NK-92 treated with Interleukin-12 subunit alpha and Interleukin-12 subunit beta, amount 100 ng/mL, for 24 hours (cell line): ENCODE data around the gene C1orf21.

Experiments used
- DNase-seq: peaks from one replicate; lab custom pipeline; 2025; lab: John Stamatoyannopoulos, UW

C1orf21 gene

DNA sequence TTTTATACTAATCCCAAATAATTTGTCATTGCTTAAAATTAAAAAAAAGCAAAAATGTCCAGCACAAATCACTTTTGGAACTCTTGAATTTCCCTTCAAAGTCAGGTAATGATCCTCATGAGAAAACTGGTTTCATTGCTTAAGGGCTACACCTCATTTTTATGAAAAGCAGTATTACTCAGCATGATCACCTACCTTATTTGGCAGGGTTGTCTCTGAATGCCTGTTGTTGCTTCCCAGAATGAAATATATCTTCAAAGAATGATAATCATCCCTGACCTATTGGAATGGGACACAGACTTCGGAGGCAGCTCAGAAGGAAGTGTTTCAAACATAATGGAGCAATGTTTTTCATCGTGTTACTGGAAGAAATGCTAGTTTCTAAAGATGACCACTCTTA is 29.7 kb downstream of the C1orf21 start:
- no peak for DNase-seq

DNA sequence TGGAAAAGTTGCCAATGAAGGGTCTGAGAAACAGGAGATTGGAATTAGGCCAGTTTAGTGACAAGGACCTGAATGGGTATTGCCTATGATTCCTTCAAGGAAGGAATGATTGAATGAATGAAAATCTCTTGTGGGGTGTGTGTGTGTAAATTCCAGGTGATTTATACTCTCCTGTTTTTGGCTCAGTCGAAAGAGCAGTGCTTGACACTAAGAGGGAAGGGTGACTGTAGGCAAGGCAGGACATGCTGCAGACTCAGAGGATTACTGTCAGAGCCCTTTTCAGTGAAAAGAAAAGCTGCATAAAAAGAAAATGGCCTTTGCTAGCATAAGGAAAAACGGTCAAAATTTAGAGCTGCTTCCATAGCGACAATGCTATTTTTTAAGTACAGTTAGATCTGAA is 30.1 kb downstream of the C1orf21 start:
- DNase-seq: no peak

DNA sequence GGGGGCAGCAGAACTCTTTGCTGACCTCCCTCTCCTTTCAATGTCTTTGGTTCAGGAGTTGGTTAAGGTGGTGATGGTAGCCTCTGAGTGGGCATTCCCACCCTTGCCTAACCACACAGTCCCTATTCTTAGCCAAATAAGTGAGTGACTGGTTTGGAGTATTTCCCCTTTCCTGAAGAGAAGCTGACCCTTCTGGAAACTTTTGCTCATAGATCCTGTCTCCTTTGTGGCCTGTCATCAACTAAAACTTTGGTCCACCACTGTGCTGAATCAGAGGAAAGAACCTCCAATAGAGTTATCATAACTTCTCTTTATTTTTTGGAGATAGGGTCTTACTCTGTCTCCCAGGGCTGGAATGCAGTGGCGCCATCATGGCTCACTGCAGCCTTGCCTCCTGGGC is 31.1 kb downstream of the C1orf21 start:
- DNase-seq: no peak

DNA sequence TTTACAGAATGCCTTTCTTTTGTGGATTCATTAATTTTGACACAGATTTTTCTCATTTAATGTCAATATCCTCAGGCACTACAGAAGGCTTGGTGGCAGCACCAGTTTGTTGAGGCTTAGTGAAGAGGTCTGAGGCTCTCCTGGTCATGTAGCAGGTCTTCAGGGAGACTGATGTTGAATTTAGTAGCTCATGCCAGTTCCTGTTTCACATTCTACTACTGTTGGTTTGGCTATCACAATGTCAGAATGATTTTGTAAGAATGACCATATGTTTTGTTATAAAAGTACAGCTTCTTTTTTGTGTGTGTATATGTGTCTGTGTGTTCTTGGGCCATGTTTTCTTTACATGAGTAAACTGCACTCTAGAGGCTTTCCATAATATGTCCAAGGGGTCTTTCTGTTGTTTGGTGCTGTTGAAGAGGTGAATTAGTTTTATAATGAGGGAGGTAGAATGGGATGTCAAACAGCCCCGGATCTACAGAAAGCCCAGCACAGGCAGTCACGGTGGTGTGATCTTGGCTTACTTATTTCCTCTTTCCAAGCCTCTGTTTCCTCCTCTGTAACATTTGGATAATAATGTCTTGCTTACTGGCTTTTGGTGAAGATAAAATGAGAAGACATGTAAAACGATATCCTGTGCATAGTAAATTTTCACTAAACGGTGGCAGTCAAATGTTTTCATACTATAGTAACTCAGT is 32.0 kb downstream of the C1orf21 start:
- no peak for DNase-seq

DNA sequence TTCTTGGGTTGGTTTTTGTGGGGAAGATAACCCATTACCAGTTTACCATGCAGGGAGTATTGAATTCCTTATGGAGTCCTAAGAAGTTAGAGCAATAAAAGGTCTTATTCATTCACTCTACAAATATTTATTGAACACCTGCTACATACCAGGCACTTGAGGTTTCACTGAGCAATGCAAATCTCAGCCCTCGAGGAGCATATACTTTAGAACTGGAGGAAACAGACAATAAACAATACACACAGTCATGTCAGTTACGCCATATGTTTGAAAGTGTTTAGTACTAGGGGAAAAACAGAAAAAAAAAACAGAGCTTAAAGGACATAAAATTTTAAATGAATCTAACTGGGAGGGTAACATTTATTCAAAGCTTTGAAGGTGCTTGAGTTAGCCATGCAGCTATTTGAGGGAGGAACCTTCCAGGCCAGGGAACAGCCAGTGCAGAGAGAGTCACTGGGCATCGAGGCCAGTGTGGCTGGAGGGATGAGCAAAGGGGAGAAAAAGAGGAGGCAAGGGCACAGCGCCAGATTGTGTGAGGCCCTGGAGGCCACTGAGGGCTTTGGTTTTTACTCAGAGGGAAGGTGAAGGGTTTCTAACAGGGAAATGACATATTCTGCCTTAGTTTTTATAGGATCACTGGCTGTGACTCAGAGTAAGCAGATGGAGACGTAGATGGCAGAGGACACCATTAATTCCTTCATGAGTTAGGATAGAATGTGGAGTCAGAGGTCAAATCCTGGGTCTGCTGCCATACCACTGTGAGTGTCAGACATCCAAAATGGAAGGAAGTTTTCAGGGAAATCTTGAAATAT is 32.7 kb downstream of the C1orf21 start:
- no peak for DNase-seq

DNA sequence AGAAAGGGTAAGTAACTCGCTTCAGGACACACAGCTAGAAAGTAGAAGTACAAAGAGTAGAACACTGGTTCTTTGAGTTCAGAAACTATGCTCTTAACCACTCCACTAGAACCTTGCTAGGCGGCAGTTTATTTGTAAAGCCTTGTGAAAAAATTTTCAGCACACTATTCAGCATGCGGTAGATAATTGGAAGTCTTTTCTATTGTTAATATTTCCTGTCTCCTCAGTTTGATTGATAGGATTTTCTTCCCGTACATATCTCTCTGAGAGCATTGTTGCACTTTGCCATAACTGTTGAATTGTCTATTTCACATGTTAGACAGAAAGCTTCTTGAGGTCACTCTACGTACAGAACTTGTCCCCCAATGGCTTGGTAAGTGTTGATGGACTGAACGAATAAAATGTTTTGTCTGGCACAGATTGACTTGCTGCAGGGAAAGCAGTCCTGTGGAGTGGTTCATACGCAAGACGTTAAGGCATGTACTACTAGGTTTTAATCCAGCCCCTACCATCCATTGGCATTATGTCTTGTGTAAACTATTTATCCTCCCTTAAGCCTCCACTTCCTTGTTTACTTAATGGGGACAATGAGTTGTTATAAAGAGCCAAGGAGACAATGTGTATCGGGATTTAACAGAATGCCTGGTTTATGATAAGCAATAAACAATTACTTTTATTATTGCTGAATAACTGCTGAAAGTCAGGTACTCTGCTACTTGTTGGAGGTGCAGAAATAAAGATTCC is 35.8 kb downstream of the C1orf21 start:
- DNase-seq: no peak

DNA sequence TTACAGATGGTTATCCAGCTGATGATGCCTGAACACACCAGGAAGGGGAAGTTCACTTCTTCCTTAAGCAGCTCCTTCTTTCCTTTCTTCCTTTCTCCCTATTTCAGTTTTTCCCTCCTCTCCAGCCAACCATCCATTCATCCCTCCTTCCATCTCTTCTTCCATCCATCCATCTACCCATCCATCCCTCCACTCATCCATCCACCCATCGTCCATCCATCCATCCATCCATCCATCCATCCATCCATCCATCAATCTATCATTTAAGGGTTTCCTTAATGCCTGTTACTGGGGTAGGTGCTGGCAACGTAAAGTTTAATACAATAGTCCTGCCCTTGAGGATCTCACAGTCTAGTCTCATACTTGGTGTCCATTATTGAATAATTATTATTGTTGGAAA is 36.8 kb downstream of the C1orf21 start:
- no peak for DNase-seq

DNA sequence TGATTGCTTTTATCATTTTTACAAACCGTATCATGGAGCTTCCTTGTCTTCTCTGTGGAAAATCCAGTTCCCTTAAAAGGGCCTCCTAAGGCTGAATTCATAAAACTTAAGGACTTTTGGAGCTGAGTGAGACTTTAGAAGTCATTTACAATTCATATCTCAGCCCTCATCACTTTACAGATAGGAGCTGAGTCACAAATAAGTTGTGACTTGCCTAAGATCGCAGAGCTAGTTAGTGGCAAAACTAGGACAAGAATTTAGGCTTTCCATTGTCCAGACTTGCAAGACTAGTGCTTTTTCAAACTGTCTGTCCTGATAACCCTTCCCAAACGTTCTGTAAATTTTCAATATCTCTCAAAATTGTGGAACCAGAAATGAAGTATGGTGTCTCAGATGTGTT is 37.3 kb downstream of the C1orf21 start:
- DNase-seq: no peak

DNA sequence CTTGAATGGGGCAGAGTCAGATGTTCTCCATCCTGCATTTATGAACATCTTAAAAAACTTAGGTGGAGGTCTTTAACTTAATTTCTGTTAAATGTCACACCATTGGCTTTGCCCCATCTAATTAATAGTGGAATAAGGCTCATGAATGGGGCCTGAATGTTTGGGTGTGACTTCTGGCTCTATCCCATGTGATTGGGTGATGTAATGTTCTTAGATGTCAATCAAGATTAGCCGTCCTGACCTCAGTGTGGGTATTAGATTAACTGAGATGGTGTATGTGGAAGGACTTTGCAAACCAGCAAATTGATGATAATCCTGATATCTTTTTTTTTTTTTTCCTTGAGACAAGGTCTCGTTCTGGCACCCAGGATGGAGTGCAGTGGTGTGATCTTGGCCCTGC is 38.1 kb downstream of the C1orf21 start:
- no peak for DNase-seq

DNA sequence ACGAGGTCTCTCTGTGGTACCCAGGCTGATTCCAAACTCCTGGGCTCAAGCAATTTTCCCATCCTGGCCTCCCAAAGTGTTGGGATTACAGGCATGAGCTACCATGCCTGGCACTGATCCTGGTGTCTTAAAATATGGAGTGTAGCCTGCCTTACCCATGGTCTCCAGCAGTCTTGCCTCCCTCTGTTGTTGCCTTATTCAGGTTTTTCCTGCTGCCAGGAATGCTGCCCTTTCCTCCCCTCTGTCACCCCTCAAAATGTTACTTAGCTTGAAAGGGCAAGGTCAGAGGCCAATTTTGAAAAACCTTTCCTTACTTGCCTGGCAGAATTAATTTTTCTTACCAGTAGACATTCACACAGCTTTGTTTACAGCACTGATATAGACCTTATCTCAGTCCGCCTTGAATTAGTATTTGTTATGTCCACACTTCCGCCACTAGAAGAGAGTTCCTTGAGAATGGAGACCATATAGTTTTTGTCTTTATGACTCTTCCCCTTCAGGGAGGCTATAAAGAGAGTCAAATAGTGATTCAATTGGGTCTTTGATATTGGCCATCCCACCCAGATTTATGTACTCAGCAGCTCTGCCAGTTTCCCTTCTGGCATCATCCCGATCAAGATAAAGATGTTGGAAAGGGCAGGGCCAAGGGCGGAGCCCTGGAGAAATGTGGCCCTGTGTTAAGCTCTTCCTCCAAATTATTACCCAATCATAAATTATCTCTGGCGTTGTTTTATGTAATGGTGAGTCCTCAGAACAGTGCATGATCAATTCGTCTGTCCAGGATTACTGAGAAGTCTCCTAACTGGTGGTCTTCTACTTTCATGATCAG is 38.8 kb downstream of the C1orf21 start:
- DNase-seq: no peak

DNA sequence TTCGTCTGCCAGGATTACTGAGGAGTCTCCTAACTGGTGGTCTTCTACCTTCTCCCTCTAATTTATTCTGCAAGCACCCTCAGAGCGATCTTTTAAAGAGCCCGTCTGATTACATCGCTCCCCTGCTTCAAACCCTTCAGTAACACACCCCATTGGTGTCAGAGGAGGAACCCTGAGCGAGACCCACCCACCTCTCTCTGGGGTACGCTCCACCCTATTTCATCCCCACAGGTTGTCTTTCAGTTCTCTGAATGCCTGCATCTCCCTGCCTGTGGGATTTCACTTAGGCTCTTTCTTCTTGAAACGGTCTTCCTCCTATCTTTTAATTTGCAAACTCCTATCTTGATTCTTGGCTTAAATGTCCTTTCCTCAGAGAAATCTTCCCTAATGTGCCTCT is 39.4 kb downstream of the C1orf21 start:
- DNase-seq: no peak

DNA sequence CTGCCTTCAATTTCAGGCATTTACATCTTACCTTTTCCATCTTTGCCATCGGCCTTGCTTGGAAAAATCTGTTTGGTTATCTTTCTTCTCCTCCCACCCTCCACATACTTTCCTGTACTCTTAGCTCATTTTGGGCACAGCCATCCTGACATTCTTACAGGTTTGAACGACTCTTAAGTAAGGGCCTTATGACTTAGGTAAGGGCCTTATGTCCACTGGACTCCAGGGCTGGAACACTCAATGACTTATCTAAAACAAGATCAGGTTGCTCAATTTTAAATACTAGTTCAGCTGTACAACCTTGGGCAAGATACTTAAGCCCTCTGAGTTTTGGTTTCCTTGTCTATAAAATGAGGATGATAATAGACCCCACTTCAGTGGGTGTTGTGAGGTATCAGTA is 40.9 kb downstream of the C1orf21 start:
- DNase-seq: no peak

DNA sequence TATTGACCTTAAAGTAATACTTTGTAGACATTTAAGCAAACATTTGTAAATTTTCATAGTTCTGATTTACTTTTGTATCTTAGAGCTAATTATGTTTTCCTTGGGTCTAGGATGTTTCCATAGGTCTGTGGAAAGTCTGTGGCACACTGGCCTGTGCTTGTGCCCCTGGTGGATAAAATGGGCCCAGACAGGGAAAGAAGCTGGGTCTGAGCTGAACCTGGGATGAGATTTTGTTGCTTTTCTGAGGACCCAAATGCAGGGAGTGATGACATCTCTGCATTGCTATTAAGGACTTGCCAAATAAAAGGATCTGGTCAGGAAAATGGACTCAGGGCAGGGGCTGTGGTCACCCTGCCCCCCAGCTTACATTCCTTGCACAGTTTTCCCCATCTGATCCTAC is 41.8 kb downstream of the C1orf21 start:
- no peak for DNase-seq

DNA sequence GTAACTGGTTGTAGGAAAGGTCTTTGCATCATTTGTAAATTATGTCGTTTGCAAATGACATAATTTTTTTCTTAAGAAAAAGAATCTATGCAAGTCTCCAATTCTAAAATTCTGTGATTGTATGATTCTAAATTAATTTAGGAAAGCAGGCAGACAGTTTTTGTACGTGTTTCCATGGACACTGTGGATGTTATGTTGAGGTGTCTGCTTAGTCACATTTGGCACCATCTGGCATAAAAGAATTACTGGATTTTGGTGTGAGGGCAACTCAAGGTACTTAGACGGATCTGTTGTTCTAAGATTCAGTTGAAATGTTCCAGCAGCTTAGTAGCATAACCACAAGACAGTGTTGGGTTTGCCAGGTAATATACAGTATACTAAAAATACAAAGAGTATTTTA is 42.5 kb downstream of the C1orf21 start:
- no peak for DNase-seq

DNA sequence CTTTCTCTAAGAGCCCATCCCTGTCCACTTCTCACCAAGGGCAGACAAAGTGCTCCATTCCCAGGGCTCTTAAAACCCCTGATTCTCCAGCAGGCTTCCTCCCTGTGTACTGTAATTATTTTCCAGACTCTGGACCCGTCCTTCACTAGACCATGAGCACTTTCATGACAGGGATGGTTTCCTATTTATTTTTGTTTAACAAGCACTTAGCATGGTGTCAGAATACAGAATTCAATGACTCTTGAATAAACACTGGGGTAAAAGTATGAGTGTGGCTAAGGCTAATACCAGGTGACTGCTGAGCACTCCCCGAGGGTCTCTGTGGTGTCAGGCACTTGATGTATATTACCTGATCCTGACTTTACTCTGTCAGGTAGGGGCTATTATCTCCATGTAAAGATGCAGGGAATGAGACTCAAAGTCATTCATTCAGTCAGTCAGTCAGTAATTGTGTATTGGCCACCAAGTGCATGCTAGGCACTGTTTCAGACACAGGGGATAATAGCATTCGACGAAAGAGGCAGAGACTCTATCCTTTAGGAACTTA is 47.2 kb downstream of the C1orf21 start:
- DNase-seq: no peak

DNA sequence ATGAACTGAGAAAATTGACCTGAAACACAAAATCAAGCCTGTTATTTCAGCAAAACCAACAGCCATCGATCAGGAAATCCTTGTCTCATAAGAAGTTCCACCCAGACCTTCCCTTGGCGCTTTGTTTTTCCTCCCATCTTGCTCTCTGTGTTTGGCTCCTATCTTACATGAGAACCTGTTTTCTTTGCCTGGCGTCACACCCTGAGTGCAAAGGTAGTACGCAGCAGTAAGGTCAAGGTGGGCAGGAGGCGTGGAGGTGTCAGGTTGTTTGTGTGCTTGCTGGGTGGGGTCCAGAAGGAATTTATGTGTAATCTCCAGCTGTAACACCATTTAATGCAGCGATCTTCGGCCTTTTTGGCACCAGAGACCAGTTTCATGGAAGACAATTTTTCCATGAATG is 50.5 kb downstream of the C1orf21 start:
- no peak for DNase-seq

DNA sequence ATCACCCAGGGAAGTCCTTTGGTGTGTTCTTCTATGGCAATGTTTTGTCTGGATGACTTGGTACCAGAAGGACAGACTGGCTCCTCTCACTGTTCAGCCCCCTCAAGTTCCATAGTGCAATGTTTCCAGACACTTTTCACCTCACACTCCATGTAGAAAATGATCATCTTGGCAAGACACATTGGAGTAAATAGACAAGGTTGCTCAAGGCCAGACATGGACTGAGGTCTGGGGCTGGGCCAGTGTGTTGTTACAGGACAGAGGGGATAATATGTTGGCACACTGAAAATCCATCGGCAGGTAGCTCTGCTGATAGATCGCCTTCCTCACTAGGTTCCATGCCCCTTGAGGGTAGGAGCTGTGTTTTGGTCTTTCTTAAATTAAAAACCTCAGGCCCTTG is 51.5 kb downstream of the C1orf21 start:
- DNase-seq: no peak

DNA sequence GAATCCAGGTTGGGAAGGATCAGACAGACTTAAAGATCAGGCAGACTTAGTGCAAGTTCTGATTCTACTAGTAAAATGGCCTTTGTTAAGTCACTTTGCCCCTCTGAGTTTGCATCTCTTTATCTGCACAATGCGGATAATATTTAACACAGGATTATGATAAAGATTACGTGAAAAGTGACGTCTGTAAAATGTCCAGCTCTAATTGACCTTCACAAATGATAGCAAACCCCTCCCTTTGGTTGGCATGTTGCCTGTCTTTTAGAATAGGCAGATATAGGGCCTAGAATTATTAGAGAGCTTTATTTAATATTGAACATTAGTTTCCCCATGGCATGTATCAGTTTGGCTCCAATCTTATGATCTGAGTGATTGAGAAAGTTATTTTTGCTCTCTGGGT is 55.4 kb downstream of the C1orf21 start:
- no peak for DNase-seq

DNA sequence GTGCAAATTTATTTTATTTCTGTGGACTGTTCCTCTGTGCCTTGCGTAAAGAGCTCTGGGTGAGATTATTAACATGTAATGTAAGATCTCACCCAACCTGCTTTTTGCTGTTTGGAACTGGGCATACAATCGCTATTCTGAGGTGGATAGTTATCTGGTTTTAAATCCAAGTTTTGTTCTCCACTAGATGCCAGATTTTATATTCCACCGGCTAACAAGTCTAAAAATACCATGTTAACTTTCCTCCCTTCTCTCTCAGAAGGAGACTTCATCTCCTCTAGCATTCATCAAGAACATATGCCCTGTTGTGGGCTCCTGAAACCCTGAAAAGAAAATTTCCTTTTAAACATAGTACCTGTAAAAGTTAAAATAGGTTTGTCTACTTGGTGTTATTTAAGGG is 56.4 kb downstream of the C1orf21 start:
- DNase-seq: no peak

DNA sequence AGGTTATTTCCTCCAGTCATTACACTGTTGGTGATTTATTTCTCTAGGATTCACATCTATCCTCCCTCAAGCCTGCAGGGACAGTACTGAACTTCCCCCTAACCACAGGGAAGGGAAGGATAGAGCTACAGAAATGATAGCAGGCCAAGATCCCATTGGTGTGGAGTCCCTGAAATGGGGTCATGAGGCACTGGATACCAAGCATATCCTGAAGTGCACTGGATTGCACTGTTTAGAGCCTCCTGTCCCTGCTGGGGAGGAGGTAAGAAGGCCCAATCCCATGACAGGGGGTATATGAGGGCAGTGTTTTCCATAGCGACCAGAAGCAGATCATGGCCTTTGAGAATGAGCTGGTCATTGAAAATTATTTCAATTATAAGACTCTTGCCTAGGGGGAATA is 56.8 kb downstream of the C1orf21 start:
- no peak for DNase-seq

DNA sequence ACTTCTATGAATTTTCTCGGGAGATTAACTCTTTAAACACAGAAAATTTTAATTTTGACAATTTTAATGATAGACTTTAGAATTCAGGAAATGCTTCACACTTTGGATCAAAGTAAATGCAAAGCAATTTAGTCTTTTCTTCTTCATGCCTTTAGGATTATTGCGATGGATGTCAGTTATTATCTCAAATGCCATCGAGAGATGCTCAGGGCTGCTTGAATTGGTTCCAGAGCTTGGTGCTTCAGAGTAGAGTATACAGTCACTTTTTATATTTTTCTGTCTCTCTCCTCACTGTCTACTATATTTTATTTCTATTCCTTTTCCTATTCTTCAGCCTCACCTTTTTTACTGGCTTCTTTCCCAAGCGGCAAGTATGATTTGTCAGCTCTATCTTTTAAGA is 59.2 kb downstream of the C1orf21 start:
- DNase-seq: no peak

DNA sequence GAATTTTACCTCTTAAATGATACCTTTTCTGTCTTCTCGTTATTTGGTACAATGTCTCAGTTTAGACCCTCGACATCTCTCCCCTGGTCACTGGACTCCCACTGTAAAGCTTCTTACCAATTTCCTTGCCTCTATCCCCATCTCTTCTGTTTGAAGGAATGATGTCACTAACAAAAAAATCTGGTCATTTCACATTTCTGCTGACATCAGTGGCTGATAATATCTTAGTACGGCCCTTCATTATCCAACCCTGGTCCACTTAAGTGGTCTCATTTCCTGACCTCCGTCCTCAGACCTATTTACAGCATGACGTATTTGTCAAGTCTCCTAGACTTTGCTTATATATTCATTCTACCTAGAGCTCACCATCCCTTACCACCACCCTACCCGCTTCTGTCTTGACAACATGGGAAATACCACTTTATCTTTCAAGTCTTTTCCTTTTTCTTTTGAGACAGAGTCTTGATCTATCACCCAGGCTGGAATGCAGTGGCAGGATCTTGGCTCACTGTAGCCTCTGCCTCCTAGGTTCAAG is 60.9 kb downstream of the C1orf21 start:
- DNase-seq: no peak
